ENCODE results near the gene MUL1.

Gene MUL1

GRCh38 chr1:20485527-20486456, 22.2 kb downstream of the MUL1 start, which contains the start of gene CAMK2N1:
Gene CAMK2N1, minus strand, starts transcription at chr1:20486210. Its CDS starts 831 bp downstream, at chr1:20485379.
- no peak for DNase-seq (ENCODE audit: low read depth)

- no peak for DNase-seq (ENCODE audit: low read depth)
These were observed 23.2 kb downstream of the MUL1 start for GRCh38 chr1:20484519-20485462.

- no peak for DNase-seq (ENCODE audit: low read depth)
These were observed 24.0 kb downstream of the MUL1 start for GRCh38 chr1:20483833-20484518.

- no peak for DNase-seq (ENCODE audit: low read depth)
These were observed 24.7 kb downstream of the MUL1 start for GRCh38 chr1:20483098-20483832.

GRCh38 chr1:20481643-20482498, 26.1 kb downstream of the MUL1 start:
- DNase-seq (ENCODE audit: low read depth), result no peak

GRCh38 chr1:20480951-20481617, 26.9 kb downstream of the MUL1 start:
- DNase-seq (ENCODE audit: low read depth), result no peak

GRCh38 chr1:20480243-20480944, 27.6 kb downstream of the MUL1 start:
- DNase-seq (ENCODE audit: low read depth), result no peak

- no peak for DNase-seq (ENCODE audit: low read depth)
These were observed 28.1 kb downstream of the MUL1 start for GRCh38 chr1:20479840-20480239.

- no peak for DNase-seq (ENCODE audit: low read depth)
These were observed 29.8 kb downstream of the MUL1 start for GRCh38 chr1:20478057-20478635.

GRCh38 chr1:20477348-20478056, 30.4 kb downstream of the MUL1 start:
- no peak for DNase-seq (ENCODE audit: low read depth)

GRCh38 chr1:20476265-20477038, 31.5 kb downstream of the MUL1 start:
- no peak for DNase-seq (ENCODE audit: low read depth)

GRCh38 chr1:20474996-20475395, 33.0 kb downstream of the MUL1 start:
- DNase-seq (ENCODE audit: low read depth), result no peak

- DNase-seq (ENCODE audit: low read depth), result no peak
These were observed 33.5 kb downstream of the MUL1 start for GRCh38 chr1:20474333-20474975.

GRCh38 chr1:20473894-20474293, 34.1 kb downstream of the MUL1 start:
- DNase-seq (ENCODE audit: low read depth), result no peak

- DNase-seq (ENCODE audit: low read depth), result no peak
These were observed 34.9 kb downstream of the MUL1 start for GRCh38 chr1:20472860-20473711.

GRCh38 chr1:20472121-20472520, 35.8 kb downstream of the MUL1 start:
- no peak for DNase-seq (ENCODE audit: low read depth)
